ENCODE results near the gene MYBBP1A. TPM values are rescaled to one million over a fixed set of nuclear protein-coding genes. Genes with fewer than 3 reads are reported as not detected.
A peak's percentile ranks its signal among the peaks of the same experiment; 100 is the strongest.

Gene MYBBP1A
- total and polyA plus RNA-seq, 9 of the 15 experiments (the other 6 are each of a cell fraction or from before 2014, with no cell fraction given): 2.0 to 114 (median 47.2) TPM

DNA sequence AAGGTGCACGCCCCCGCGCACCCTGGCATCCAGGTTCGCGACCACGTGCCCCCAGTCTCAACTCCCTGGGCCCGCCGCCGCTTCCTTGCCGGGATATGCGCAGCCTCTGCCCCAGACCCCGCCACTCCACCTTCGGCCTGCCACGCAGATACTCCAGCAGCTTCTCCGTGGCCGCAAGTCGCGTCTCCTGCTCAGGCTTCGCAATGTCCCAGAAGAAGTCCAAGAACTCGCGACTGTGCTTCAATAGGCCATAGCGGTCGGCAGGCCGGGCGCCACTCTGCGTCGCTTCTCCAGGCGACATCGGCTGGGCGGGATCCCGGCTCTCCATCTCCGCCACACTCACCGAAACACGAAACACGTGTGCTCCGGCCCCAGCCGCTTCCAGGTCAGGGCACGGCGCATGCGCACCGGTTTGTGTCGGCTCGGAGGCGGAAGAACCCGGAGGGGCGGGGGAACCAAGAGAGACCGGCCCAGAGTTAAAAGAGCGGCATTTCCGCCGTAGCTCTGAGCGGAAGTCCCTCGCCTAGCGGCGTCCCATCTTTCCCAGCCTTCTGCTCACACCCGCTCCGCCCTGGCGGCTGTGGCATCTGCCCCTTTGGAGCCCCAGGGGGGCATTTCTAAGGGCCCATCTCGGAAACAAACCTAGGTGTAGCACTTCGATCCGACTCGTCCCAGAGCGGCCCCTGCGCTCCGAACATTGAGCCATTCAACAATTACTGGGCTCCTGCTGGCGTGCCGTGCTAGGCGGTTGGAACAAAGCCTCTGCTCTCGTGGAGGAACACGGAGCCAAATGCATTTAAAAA lies at the start of gene MYBBP1A (continued):
- TF ChIP-seq HMGN3 (IDR thresholded peaks at IDR 0.05; ENCODE audit: borderline replicate concordance, extremely low read depth, insufficient read length, low read depth, low read length): no peak
- TF ChIP-seq, protein P1, sequence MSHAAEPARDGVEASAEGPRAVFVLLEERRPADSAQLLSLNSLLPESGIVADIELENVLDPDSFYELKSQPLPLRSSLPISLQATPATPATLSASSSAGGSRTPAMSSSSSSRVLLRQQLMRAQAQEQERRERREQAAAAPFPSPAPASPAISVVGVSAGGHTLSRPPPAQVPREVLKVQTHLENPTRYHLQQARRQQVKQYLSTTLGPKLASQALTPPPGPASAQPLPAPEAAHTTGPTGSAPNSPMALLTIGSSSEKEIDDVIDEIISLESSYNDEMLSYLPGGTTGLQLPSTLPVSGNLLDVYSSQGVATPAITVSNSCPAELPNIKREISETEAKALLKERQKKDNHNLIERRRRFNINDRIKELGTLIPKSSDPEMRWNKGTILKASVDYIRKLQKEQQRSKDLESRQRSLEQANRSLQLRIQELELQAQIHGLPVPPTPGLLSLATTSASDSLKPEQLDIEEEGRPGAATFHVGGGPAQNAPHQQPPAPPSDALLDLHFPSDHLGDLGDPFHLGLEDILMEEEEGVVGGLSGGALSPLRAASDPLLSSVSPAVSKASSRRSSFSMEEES (CRISPR knock-in tag; IDR thresholded peaks at IDR 0.05): no peak
- TF ChIP-seq, protein P2, sequence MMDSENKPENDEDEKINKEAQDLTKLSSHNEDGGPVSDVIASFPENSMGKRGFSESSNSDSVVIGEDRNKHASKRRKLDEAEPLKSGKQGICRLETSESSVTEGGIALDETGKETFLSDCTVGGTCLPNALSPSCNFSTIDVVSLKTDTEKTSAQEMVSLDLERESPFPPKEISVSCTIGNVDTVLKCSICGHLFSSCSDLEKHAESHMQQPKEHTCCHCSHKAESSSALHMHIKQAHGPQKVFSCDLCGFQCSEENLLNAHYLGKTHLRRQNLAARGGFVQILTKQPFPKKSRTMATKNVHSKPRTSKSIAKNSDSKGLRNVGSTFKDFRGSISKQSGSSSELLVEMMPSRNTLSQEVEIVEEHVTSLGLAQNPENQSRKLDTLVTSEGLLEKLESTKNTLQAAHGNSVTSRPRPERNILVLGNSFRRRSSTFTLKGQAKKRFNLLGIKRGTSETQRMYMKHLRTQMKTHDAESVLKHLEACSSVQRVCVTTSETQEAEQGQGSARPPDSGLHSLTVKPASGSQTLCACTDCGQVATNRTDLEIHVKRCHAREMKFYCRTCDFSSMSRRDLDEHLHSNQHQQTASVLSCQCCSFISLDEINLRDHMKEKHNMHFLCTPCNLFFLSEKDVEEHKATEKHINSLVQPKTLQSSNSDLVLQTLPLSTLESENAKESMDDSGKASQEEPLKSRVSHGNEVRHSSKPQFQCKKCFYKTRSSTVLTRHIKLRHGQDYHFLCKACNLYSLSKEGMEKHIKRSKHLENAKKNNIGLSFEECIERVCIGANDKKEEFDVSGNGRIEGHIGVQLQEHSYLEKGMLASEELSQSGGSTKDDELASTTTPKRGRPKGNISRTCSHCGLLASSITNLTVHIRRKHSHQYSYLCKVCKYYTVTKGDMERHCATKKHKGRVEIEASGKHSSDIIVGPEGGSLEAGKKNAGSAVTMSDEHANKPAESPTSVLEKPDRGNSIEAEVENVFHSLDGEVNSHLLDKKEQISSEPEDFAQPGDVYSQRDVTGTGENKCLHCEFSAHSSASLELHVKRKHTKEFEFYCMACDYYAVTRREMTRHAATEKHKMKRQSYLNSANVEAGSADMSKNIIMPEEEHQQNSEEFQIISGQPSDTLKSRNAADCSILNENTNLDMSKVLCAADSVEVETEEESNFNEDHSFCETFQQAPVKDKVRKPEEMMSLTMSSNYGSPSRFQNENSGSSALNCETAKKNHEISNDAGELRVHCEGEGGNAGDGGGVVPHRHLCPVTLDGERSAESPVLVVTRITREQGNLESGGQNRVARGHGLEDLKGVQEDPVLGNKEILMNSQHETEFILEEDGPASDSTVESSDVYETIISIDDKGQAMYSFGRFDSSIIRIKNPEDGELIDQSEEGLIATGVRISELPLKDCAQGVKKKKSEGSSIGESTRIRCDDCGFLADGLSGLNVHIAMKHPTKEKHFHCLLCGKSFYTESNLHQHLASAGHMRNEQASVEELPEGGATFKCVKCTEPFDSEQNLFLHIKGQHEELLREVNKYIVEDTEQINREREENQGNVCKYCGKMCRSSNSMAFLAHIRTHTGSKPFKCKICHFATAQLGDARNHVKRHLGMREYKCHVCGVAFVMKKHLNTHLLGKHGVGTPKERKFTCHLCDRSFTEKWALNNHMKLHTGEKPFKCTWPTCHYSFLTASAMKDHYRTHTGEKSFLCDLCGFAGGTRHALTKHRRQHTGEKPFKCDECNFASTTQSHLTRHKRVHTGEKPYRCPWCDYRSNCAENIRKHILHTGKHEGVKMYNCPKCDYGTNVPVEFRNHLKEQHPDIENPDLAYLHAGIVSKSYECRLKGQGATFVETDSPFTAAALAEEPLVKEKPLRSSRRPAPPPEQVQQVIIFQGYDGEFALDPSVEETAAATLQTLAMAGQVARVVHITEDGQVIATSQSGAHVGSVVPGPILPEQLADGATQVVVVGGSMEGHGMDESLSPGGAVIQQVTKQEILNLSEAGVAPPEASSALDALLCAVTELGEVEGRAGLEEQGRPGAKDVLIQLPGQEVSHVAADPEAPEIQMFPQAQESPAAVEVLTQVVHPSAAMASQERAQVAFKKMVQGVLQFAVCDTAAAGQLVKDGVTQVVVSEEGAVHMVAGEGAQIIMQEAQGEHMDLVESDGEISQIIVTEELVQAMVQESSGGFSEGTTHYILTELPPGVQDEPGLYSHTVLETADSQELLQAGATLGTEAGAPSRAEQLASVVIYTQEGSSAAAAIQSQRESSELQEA (IDR thresholded peaks at IDR 0.05; ENCODE audit: low read depth): no peak
- TF ChIP-seq RUNX1 (IDR thresholded peaks at IDR 0.05; ENCODE audit: low read depth): no peak
- TF ChIP-seq, protein P3, sequence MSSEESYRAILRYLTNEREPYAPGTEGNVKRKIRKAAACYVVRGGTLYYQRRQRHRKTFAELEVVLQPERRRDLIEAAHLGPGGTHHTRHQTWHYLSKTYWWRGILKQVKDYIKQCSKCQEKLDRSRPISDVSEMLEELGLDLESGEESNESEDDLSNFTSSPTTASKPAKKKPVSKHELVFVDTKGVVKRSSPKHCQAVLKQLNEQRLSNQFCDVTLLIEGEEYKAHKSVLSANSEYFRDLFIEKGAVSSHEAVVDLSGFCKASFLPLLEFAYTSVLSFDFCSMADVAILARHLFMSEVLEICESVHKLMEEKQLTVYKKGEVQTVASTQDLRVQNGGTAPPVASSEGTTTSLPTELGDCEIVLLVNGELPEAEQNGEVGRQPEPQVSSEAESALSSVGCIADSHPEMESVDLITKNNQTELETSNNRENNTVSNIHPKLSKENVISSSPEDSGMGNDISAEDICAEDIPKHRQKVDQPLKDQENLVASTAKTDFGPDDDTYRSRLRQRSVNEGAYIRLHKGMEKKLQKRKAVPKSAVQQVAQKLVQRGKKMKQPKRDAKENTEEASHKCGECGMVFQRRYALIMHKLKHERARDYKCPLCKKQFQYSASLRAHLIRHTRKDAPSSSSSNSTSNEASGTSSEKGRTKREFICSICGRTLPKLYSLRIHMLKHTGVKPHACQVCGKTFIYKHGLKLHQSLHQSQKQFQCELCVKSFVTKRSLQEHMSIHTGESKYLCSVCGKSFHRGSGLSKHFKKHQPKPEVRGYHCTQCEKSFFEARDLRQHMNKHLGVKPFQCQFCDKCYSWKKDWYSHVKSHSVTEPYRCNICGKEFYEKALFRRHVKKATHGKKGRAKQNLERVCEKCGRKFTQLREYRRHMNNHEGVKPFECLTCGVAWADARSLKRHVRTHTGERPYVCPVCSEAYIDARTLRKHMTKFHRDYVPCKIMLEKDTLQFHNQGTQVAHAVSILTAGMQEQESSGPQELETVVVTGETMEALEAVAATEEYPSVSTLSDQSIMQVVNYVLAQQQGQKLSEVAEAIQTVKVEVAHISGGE (CRISPR knock-in tag; IDR thresholded peaks at IDR 0.05): peak; percentile 73 to 97 (median 79); a peak in 5 of 6 replicates
- no peak for TF ChIP-seq ZNF408 (CRISPR knock-in tag; IDR thresholded peaks at IDR 0.05; ENCODE audit: low read depth)
- no peak for TF ChIP-seq YBX1 (IDR thresholded peaks at IDR 0.05)
- no peak for TF ChIP-seq STAG1 (CRISPR knock-in tag; IDR thresholded peaks at IDR 0.05; ENCODE audit: borderline replicate concordance)
- no peak for TF ChIP-seq ZNF239 (CRISPR knock-in tag; IDR thresholded peaks at IDR 0.05)

Data from K562 (cell line).